Measurements from ENCODE around the gene KIF6.

Gene KIF6

DNA sequence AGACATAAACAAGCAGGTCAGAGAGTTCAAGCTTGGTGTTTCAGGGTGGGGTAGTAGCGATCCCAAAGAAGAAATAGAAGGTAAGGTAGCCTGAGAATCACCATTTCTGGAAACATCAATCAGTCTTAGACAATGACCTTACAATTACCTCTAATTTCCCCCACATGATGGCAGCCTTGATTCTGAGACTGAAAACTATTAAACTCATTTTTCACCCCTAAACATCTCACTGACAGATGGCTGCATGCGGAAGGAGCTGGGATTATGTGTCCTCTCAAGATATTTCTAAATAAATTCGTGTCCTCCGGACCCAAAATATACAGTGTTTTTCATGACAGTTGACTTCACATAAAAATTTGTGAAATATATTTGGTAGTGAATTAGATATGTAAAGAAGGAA lies 61.0 kb downstream of the KIF6 start:
- Histone ChIP-seq H3K36me3 (ENCODE audit: control insufficient read depth, insufficient read depth, low read length) (no peaks in the 10 kb centered on the region), H3K9me3 (ENCODE audit: control insufficient read depth, low read length) (no peaks in the 10 kb centered on the region), H3K4me3 (ENCODE audit: extremely low read depth, insufficient read depth, low read length, poor library complexity, severe bottlenecking) (no peak overlapping the region), H3K4me1 (ENCODE audit: control insufficient read depth, insufficient read depth, low read length, poor library complexity, severe bottlenecking) (peaks cover 2% of the 10 kb centered on the region), H3K27ac (ENCODE audit: low read depth, low read length, severe bottlenecking) (no peak overlapping the region)
- 80 to 83% methylated on average over 1 of the region's 4 CpGs for WGBS, 2 experiments (ENCODE audit: insufficient coverage in 2 of 2)

GRCh38 chr6:39657355-39658135 lies 67.7 kb downstream of the KIF6 start:
- no peak overlapping the region for H3K4me3 ChIP-seq (ENCODE audit: extremely low read depth, insufficient read depth, low read length, poor library complexity, severe bottlenecking)
- no CpG with 5 or more reads among the region's 2 CpGs for WGBS, 2 experiments (ENCODE audit: insufficient coverage in 2 of 2)
- H3K4me1 ChIP-seq (ENCODE audit: control insufficient read depth, insufficient read depth, low read length, poor library complexity, severe bottlenecking), result no peaks in the 10 kb centered on the region
- H3K36me3 ChIP-seq (ENCODE audit: control insufficient read depth, insufficient read depth, low read length), result no peaks in the 10 kb centered on the region
- H3K27ac ChIP-seq (ENCODE audit: low read depth, low read length, severe bottlenecking), result no peak overlapping the region
- no peaks in the 10 kb centered on the region for H3K9me3 ChIP-seq (ENCODE audit: control insufficient read depth, low read length)

- no peaks in the 10 kb centered on the region for H3K9me3 ChIP-seq (ENCODE audit: control insufficient read depth, low read length)
- no peak overlapping the region for H3K27ac ChIP-seq (ENCODE audit: low read depth, low read length, severe bottlenecking)
- no peaks in the 10 kb centered on the region for H3K4me1 ChIP-seq (ENCODE audit: control insufficient read depth, insufficient read depth, low read length, poor library complexity, severe bottlenecking)
- WGBS, 2 experiments (ENCODE audit: insufficient coverage in 2 of 2), result 78 to 83% methylated on average over 1 of the region's 1 CpG
- H3K36me3 ChIP-seq (ENCODE audit: control insufficient read depth, insufficient read depth, low read length), result no peaks in the 10 kb centered on the region
- no peak overlapping the region for H3K4me3 ChIP-seq (ENCODE audit: extremely low read depth, insufficient read depth, low read length, poor library complexity, severe bottlenecking)
Measured at GRCh38 chr6:39654121-39654520, 71.1 kb downstream of the KIF6 start.

DNA sequence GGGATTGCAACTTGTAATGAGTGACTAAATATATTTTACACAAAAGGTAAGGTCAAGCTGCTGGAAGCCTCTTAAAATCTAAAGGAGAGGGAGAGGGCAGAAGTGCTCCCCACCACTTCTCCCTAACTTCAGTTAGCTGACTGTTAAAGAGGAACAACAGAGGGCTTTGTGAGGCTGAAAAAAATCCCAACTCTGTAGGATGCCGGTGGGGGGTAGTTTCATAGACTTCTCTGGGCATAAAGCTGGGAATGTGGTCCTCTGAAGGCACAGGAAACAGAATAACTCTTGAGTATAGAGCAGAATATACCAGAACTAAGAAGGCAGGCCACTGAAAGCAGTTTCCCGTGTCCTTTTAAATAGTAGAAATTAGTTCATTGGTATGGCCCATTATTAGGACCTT lies 71.6 kb downstream of the KIF6 start:
- Histone ChIP-seq H3K4me3 (ENCODE audit: extremely low read depth, insufficient read depth, low read length, poor library complexity, severe bottlenecking) (no peak overlapping the region), H3K9me3 (ENCODE audit: control insufficient read depth, low read length) (no peaks in the 10 kb centered on the region), H3K27ac (ENCODE audit: low read depth, low read length, severe bottlenecking) (no peak overlapping the region), H3K4me1 (ENCODE audit: control insufficient read depth, insufficient read depth, low read length, poor library complexity, severe bottlenecking) (no peaks in the 10 kb centered on the region), H3K36me3 (ENCODE audit: control insufficient read depth, insufficient read depth, low read length) (no peaks in the 10 kb centered on the region)
- WGBS, 2 experiments (ENCODE audit: insufficient coverage in 2 of 2), result 13 to 20% methylated on average over 1 of the region's 2 CpGs

- Histone ChIP-seq H3K4me1 (ENCODE audit: control insufficient read depth, insufficient read depth, low read length, poor library complexity, severe bottlenecking) (no peaks in the 10 kb centered on the region), H3K36me3 (ENCODE audit: control insufficient read depth, insufficient read depth, low read length) (no peaks in the 10 kb centered on the region), H3K9me3 (ENCODE audit: control insufficient read depth, low read length) (no peaks in the 10 kb centered on the region), H3K27ac (ENCODE audit: low read depth, low read length, severe bottlenecking) (no peak overlapping the region), H3K4me3 (ENCODE audit: extremely low read depth, insufficient read depth, low read length, poor library complexity, severe bottlenecking) (no peak overlapping the region)
- WGBS, 2 experiments (ENCODE audit: insufficient coverage in 2 of 2), result 75% methylated on average over 2 of the region's 2 CpGs; no CpG with 5 or more reads in 1 of the 2 experiments
Measured at GRCh38 chr6:39649996-39650395, 75.2 kb downstream of the KIF6 start.

- H3K9me3 ChIP-seq (ENCODE audit: control insufficient read depth, low read length), result no peaks in the 10 kb centered on the region
- 98 to 100% methylated on average over 4 to 5 of the region's 5 CpGs for WGBS, 2 experiments (ENCODE audit: insufficient coverage in 2 of 2)
- no peak overlapping the region for H3K27ac ChIP-seq (ENCODE audit: low read depth, low read length, severe bottlenecking)
- no peak overlapping the region for H3K4me3 ChIP-seq (ENCODE audit: extremely low read depth, insufficient read depth, low read length, poor library complexity, severe bottlenecking)
- H3K4me1 ChIP-seq (ENCODE audit: control insufficient read depth, insufficient read depth, low read length, poor library complexity, severe bottlenecking), result no peaks in the 10 kb centered on the region
- H3K36me3 ChIP-seq (ENCODE audit: control insufficient read depth, insufficient read depth, low read length), result no peaks in the 10 kb centered on the region
Measured at GRCh38 chr6:39646751-39647420, 78.3 kb downstream of the KIF6 start.

- WGBS, 2 experiments (ENCODE audit: insufficient coverage in 2 of 2), result 53 to 100% methylated on average over 1 to 2 of the region's 2 CpGs
- Histone ChIP-seq H3K36me3 (ENCODE audit: control insufficient read depth, insufficient read depth, low read length) (no peaks in the 10 kb centered on the region), H3K9me3 (ENCODE audit: control insufficient read depth, low read length) (no peaks in the 10 kb centered on the region), H3K4me3 (ENCODE audit: extremely low read depth, insufficient read depth, low read length, poor library complexity, severe bottlenecking) (no peak overlapping the region), H3K4me1 (ENCODE audit: control insufficient read depth, insufficient read depth, low read length, poor library complexity, severe bottlenecking) (no peaks in the 10 kb centered on the region), H3K27ac (ENCODE audit: low read depth, low read length, severe bottlenecking) (no peak overlapping the region)
Measured at GRCh38 chr6:39642270-39642669, 82.9 kb downstream of the KIF6 start.

- no peak overlapping the region for H3K4me3 ChIP-seq (ENCODE audit: extremely low read depth, insufficient read depth, low read length, poor library complexity, severe bottlenecking)
- WGBS, 2 experiments (ENCODE audit: insufficient coverage in 2 of 2), result 100% methylated on average over 1 of the region's 1 CpG; no CpG with 5 or more reads in 1 of the 2 experiments
- H3K4me1 ChIP-seq (ENCODE audit: control insufficient read depth, insufficient read depth, low read length, poor library complexity, severe bottlenecking), result no peaks in the 10 kb centered on the region
- H3K36me3 ChIP-seq (ENCODE audit: control insufficient read depth, insufficient read depth, low read length), result no peaks in the 10 kb centered on the region
- no peak overlapping the region for H3K27ac ChIP-seq (ENCODE audit: low read depth, low read length, severe bottlenecking)
- no peaks in the 10 kb centered on the region for H3K9me3 ChIP-seq (ENCODE audit: control insufficient read depth, low read length)
Measured at GRCh38 chr6:39638126-39638822, 86.9 kb downstream of the KIF6 start.

- H3K36me3 ChIP-seq (ENCODE audit: control insufficient read depth, insufficient read depth, low read length), result no peaks in the 10 kb centered on the region
- H3K4me3 ChIP-seq (ENCODE audit: extremely low read depth, insufficient read depth, low read length, poor library complexity, severe bottlenecking), result no peak overlapping the region
- WGBS, 2 experiments (ENCODE audit: insufficient coverage in 2 of 2), result no CpG with 5 or more reads among the region's 3 CpGs
- H3K4me1 ChIP-seq (ENCODE audit: control insufficient read depth, insufficient read depth, low read length, poor library complexity, severe bottlenecking), result no peaks in the 10 kb centered on the region
- H3K9me3 ChIP-seq (ENCODE audit: control insufficient read depth, low read length), result no peaks in the 10 kb centered on the region
- no peak overlapping the region for H3K27ac ChIP-seq (ENCODE audit: low read depth, low read length, severe bottlenecking)
Measured at GRCh38 chr6:39634646-39635341, 90.4 kb downstream of the KIF6 start.

DNA sequence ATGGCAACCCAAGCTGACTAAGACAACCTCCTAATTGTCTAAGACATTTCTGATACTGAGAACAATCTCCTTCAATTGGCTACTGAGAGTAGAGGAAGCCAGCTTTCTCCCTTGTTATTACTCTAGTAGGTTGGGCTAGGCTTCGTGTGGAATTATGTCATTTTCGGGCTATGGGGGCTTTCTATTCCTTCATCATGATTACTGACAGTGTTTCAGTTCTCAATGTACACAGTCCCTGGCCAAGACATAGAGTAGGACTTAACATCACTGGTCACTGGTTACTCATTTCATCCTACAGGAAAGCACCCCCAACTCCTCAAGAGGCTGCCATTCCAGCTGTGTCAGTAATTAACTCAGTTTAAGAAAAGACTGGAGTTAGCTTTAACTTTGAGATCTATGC lies 100.0 kb downstream of the KIF6 start:
- no peak overlapping the region for H3K27ac ChIP-seq (ENCODE audit: low read depth, low read length, severe bottlenecking)
- H3K4me1 ChIP-seq (ENCODE audit: control insufficient read depth, insufficient read depth, low read length, poor library complexity, severe bottlenecking), result no peaks in the 10 kb centered on the region
- WGBS, 2 experiments (ENCODE audit: insufficient coverage in 2 of 2), result 90% methylated on average over 2 of the region's 2 CpGs; no CpG with 5 or more reads in 1 of the 2 experiments
- H3K36me3 ChIP-seq (ENCODE audit: control insufficient read depth, insufficient read depth, low read length), result no peaks in the 10 kb centered on the region
- H3K9me3 ChIP-seq (ENCODE audit: control insufficient read depth, low read length), result no peaks in the 10 kb centered on the region
- H3K4me3 ChIP-seq (ENCODE audit: extremely low read depth, insufficient read depth, low read length, poor library complexity, severe bottlenecking), result no peak overlapping the region

All from mesodermal cell (in vitro differentiated cells).